SHP77 (cell line): ENCODE results near the gene WDR90.

Experiments
- DNase-seq, 2 experiments: peaks; one replicate each; lab custom pipeline; 2025; lab: John Stamatoyannopoulos, UW

The WDR90 gene

GRCh38 chr16:708019-708418 is 58.9 kb downstream of the WDR90 start:
- no peak for DNase-seq

- DNase-seq: no peak
Observed at GRCh38 chr16:708959-709358, 59.8 kb downstream of the WDR90 start.

GRCh38 chr16:709566-710499 is 60.7 kb downstream of the WDR90 start:
- DNase-seq: peak; percentile 89 to 93

- DNase-seq: no peak
Observed at GRCh38 chr16:710500-711075, 61.4 kb downstream of the WDR90 start.

- no peak for DNase-seq
Observed at GRCh38 chr16:711084-711483, 61.9 kb downstream of the WDR90 start.

- peak in 1 of 2 experiments; percentile 73 for DNase-seq
Observed at GRCh38 chr16:711548-712320, 62.6 kb downstream of the WDR90 start.

GRCh38 chr16:712740-713250 is 63.6 kb downstream of the WDR90 start:
- peak in 1 of 2 experiments; percentile 12 for DNase-seq

- peak in 1 of 2 experiments; percentile 19 for DNase-seq
Observed at GRCh38 chr16:714079-714478, 64.9 kb downstream of the WDR90 start.

- peak; percentile 77 to 81 for DNase-seq
Observed at GRCh38 chr16:714558-715476, 65.7 kb downstream of the WDR90 start, which contains the start of gene METRN. METRN (plus strand) TSS chr16:715118; CDS start chr16:715290, 172 bp downstream.

GRCh38 chr16:715477-716199 is 66.5 kb downstream of the WDR90 start:
- DNase-seq: no peak

- DNase-seq: peak in 1 of 2 experiments; percentile 26
Observed at GRCh38 chr16:716200-716568, 67.0 kb downstream of the WDR90 start.

- no peak for DNase-seq
Observed at GRCh38 chr16:716768-717325, 67.7 kb downstream of the WDR90 start.
